Measurements from ENCODE around the gene GPR137B.

DNA sequence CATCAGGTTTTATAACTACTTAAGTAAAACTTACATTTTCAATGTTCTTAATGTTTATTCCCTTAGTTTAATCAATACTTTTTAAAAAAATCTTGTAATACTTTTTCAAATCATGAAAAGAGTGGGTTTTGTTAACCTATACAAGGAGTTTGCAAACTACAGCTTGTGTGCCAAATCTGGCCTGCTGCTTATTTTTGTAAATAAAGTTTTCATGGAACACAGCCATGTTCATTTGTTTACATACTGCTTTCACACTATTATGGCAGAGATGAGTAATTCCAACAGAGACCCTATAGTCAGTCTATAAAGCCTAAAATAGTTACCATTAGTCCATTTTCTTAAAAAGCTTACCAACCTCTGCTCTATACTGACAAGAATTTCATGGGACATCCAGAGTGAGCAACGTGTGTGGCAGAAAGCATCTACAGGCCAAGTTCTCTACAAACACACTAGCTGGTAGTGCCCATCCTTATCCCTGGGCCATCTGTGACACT, 96.8 kb downstream of the GPR137B start:
- TF ChIP-seq GATA3 (IDR thresholded peaks at IDR 0.05; ENCODE audit: low read depth, low read length), result no peak
- no peak for TF ChIP-seq GATA2 (IDR thresholded peaks at IDR 0.05; ENCODE audit: low read depth, low read length)

All from SH-SY5Y (cell line).